ENCODE data around the gene DEPDC5. TPM values are rescaled to one million over a fixed set of nuclear protein-coding genes. Genes with fewer than 3 reads are reported as not detected.

The DEPDC5 gene
- total and polyA plus RNA-seq, 5 donors, result 6.9 to 15.3 (median 12.6) TPM

DNA sequence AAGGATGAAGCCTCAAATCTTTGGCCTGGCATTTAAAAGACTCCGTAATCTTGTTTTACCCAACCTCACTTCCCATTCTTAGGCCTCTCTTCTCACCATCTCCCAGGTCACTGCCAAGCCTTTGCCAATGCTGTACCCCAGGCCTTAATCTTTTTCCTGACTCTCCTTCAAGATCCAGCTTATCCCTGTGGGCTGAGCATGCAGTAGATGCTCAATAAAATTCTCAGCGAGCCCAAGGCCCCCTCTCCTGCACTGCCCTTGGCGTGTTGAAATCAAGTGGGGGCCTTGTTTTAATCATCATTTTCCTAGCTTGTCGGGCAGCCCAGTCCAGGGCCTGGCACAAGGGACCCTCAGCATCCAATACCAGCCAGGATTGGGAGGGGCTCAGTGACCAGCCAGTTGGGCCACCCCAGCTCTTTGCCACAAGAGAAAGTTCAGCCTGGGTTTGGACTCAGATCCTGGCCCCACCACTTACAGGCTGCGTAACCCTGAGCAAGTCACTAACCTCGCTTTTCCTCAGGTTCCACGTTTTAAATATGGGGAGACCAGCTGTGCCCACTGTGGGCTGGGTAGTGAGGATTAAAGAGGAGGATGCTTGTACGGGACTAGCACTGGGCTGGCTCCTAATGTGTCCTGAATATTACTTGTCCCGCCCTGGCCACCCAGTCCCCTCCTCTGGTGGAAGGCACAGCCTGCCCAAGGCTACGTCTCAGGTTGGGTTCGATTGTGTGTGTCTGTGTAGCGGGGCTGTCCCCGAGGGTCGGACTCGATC lies 189.6 kb downstream of the DEPDC5 start:
- ATAC-seq (no peak), DNase-seq (peak in 1 of 3 donors; percentile 52)
- WGBS, result 44% methylated on average over 15 of the region's 15 CpGs
- H3K4me1 ChIP-seq (ENCODE audit: control insufficient read depth, insufficient read depth, low read length), result peaks cover 2% of the 10 kb centered on the region
- peak overlapping the region; percentile 45 for H3K4me3 ChIP-seq (ENCODE audit: low read length)
- no peaks in the 10 kb centered on the region for H3K27me3 ChIP-seq (ENCODE audit: control insufficient read depth, insufficient read depth)
- intact Hi-C loops (cut with DNase I), result loop anchor here in 1 of 4 donors (10.0 kb wide), 1 partner anchor 279 kb away; the partner anchor contains the start of gene PISD
- no peaks in the 10 kb centered on the region for H3K9me3 ChIP-seq (ENCODE audit: control insufficient read depth, low read length)
- H3K27ac ChIP-seq (ENCODE audit: low read length), result peak overlapping the region; percentile 49

GRCh38 chr22:31943978-31944699 lies 190.3 kb downstream of the DEPDC5 start, which contains the start of gene YWHAH:
Gene YWHAH, plus strand, starts transcription at chr22:31944535. Its CDS starts 199 bp downstream, at chr22:31944734.
- ATAC-seq, result peak; percentile 93 to 95

GRCh38 chr22:31944700-31945442 lies 191.1 kb downstream of the DEPDC5 start:
- H3K4me1 ChIP-seq (ENCODE audit: control insufficient read depth, insufficient read depth, low read length), result peaks cover 2% of the 10 kb centered on the region
- intact Hi-C loops (cut with DNase I), result loop anchor here in 1 of 4 donors (10.0 kb wide), 1 partner anchor 280 kb away; the partner anchor contains the start of gene PISD
- no peaks in the 10 kb centered on the region for H3K9me3 ChIP-seq (ENCODE audit: control insufficient read depth, low read length)
- H3K27me3 ChIP-seq (ENCODE audit: control insufficient read depth, insufficient read depth), result no peaks in the 10 kb centered on the region
- peak; percentile 71 to 89 (median 86) for DNase-seq
- under 1% methylated on average over 75 of the region's 76 CpGs for WGBS
- peak; percentile 60 to 61 for ATAC-seq
- peak overlapping the region; percentile 96 for H3K27ac ChIP-seq (ENCODE audit: low read length)
- H3K4me3 ChIP-seq (ENCODE audit: low read length), result peak overlapping the region; percentile 89

More at GRCh38 chr22:31943978-31944699, 190.3 kb downstream of the DEPDC5 start, which contains the start of gene YWHAH:
- no peaks in the 10 kb centered on the region for H3K9me3 ChIP-seq (ENCODE audit: control insufficient read depth, low read length)
- WGBS, result under 1% methylated on average over 86 of the region's 86 CpGs
- H3K27ac ChIP-seq (ENCODE audit: low read length), result peak within 1 kb of the TSS; percentile 96
- H3K4me3 ChIP-seq (ENCODE audit: low read length), result peak within 1 kb of the TSS; percentile 89
- intact Hi-C loops (cut with DNase I), result loop anchor here in 1 of 4 donors (10.0 kb wide), 1 partner anchor 279 kb away; the partner anchor contains the start of gene PISD
- H3K4me1 ChIP-seq (ENCODE audit: control insufficient read depth, insufficient read depth, low read length), result peaks cover 2% of the 10 kb centered on the region
- DNase-seq, result peak; percentile 96 to 99 (median 99)
- H3K27me3 ChIP-seq (ENCODE audit: control insufficient read depth, insufficient read depth), result no peaks in the 10 kb centered on the region

DNA sequence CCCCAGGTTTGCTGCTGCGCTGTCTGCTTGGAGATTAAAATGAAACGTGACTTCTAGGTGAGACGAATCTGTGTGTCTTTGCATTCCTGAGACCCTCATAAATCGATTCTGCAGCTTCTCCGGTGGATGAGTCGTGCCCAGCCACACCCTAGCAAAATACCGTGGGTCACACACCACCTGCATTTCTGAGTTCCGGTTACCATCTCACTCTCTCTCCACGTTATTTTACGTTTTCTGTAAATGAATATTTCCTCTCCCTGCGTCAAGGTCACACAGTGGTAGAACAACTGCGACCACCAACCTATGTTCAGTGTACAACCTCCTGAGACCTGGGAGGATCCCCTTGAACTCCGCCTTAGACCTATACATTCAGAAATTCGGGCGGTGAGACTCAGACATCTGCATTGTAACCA lies 191.6 kb downstream of the DEPDC5 start:
- intact Hi-C loops (cut with DNase I), result loop anchor here in 1 of 4 donors (10.0 kb wide), 1 partner anchor 281 kb away; the partner anchor contains the start of gene PISD
- Histone ChIP-seq H3K27me3 (ENCODE audit: control insufficient read depth, insufficient read depth) (no peaks in the 10 kb centered on the region), H3K9me3 (ENCODE audit: control insufficient read depth, low read length) (no peaks in the 10 kb centered on the region), H3K4me1 (ENCODE audit: control insufficient read depth, insufficient read depth, low read length) (peaks cover 4% of the 10 kb centered on the region), H3K27ac (ENCODE audit: low read length) (peak overlapping the region; percentile 96), H3K4me3 (ENCODE audit: low read length) (peak overlapping the region; percentile 89)
- 2% methylated on average over 15 of the region's 15 CpGs for WGBS
- ATAC-seq (no peak), DNase-seq (no peak)

- intact Hi-C loops (cut with DNase I), result loop anchor here in 1 of 4 donors (10.0 kb wide), 1 partner anchor 281 kb away; the partner anchor contains the start of gene PISD
- peaks cover 8% of the 10 kb centered on the region for H3K4me1 ChIP-seq (ENCODE audit: control insufficient read depth, insufficient read depth, low read length)
- no peak for DNase-seq
- 12% methylated on average over 8 of the region's 8 CpGs for WGBS
- H3K27ac ChIP-seq (ENCODE audit: low read length), result no peak overlapping the region
- H3K27me3 ChIP-seq (ENCODE audit: control insufficient read depth, insufficient read depth), result no peaks in the 10 kb centered on the region
- H3K9me3 ChIP-seq (ENCODE audit: control insufficient read depth, low read length), result no peaks in the 10 kb centered on the region
- H3K4me3 ChIP-seq (ENCODE audit: low read length), result peak overlapping the region; percentile 89
- ATAC-seq, result no peak
Measured at GRCh38 chr22:31945971-31946680, 192.3 kb downstream of the DEPDC5 start.

- H3K4me1 ChIP-seq (ENCODE audit: control insufficient read depth, insufficient read depth, low read length), result peaks cover 14% of the 10 kb centered on the region
- 17% methylated on average over 2 of the region's 2 CpGs for WGBS
- DNase-seq (no peak), ATAC-seq (no peak)
- intact Hi-C loops (cut with DNase I), result loop anchor here in 1 of 4 donors (10.0 kb wide), 1 partner anchor 282 kb away; the partner anchor contains the start of gene PISD
- no peak overlapping the region for H3K27ac ChIP-seq (ENCODE audit: low read length)
- no peaks in the 10 kb centered on the region for H3K27me3 ChIP-seq (ENCODE audit: control insufficient read depth, insufficient read depth)
- no peaks in the 10 kb centered on the region for H3K9me3 ChIP-seq (ENCODE audit: control insufficient read depth, low read length)
- no peak overlapping the region for H3K4me3 ChIP-seq (ENCODE audit: low read length)
Measured at GRCh38 chr22:31947296-31947695, 193.5 kb downstream of the DEPDC5 start.

DNA sequence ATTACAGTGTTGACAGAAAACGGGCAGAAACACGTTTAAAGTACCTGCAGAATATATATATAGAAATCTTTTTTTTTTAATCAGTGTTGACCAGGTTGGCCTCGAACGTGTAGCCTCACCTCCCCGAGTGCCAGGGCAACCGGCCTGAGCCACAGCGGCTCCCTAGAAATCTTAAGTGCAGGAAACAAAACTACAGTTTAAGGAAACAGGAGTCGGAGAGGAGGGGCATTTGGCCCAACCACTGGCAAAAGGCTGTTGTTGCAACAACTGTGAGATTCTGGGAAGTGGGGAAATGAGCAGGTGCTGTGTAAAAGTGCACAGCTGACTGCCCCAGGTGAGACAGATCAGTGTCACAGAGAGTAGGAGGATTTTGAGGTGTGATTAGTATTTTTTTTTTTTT lies 194.2 kb downstream of the DEPDC5 start:
- no peak overlapping the region for H3K27ac ChIP-seq (ENCODE audit: low read length)
- no peaks in the 10 kb centered on the region for H3K27me3 ChIP-seq (ENCODE audit: control insufficient read depth, insufficient read depth)

GRCh38 chr22:31950226-31950625 lies 196.4 kb downstream of the DEPDC5 start:
- peak in 1 of 2 donors; percentile 61 for ATAC-seq
- peaks cover 16% of the 10 kb centered on the region for H3K4me1 ChIP-seq (ENCODE audit: control insufficient read depth, insufficient read depth, low read length)
- no peak overlapping the region for H3K4me3 ChIP-seq (ENCODE audit: low read length)
- H3K27ac ChIP-seq (ENCODE audit: low read length), result no peak overlapping the region
- intact Hi-C loops (cut with DNase I), result no loop called here
- no peaks in the 10 kb centered on the region for H3K27me3 ChIP-seq (ENCODE audit: control insufficient read depth, insufficient read depth)
- 28% methylated on average over 4 of the region's 4 CpGs for WGBS
- peak in 1 of 3 donors; percentile 66 for DNase-seq
- H3K9me3 ChIP-seq (ENCODE audit: control insufficient read depth, low read length), result no peaks in the 10 kb centered on the region

More for the DNA sequence above, 194.2 kb downstream of the DEPDC5 start:
- DNase-seq (no peak), ATAC-seq (no peak)
- Histone ChIP-seq H3K4me3 (ENCODE audit: low read length) (no peak overlapping the region), H3K4me1 (ENCODE audit: control insufficient read depth, insufficient read depth, low read length) (peaks cover 16% of the 10 kb centered on the region), H3K9me3 (ENCODE audit: control insufficient read depth, low read length) (no peaks in the 10 kb centered on the region)
- intact Hi-C loops (cut with DNase I), result loop anchor here in 1 of 4 donors (10.0 kb wide), 1 partner anchor 283 kb away; the partner anchor contains the start of gene PISD
- WGBS, result 39% methylated on average over 8 of the region's 8 CpGs

GRCh38 chr22:31951194-31952093 lies 197.6 kb downstream of the DEPDC5 start:
- DNase-seq, result peak in 1 of 3 donors; percentile 28
- WGBS, result 73% methylated on average over 8 of the region's 8 CpGs
- Histone ChIP-seq H3K9me3 (ENCODE audit: control insufficient read depth, low read length) (no peaks in the 10 kb centered on the region), H3K4me1 (ENCODE audit: control insufficient read depth, insufficient read depth, low read length) (peaks cover 14% of the 10 kb centered on the region), H3K27ac (ENCODE audit: low read length) (no peak overlapping the region), H3K27me3 (ENCODE audit: control insufficient read depth, insufficient read depth) (no peaks in the 10 kb centered on the region), H3K4me3 (ENCODE audit: low read length) (no peak overlapping the region)
- peak in 1 of 2 donors; percentile 50 for ATAC-seq
- intact Hi-C loops (cut with DNase I), result no loop called here

All from right cardiac atrium (tissue), 5 donors.